ENCODE measurements around the gene SNRNP25. TPM values are rescaled to one million over a fixed set of nuclear protein-coding genes. Genes with fewer than 3 reads are reported as not detected.
A peak's percentile ranks its signal among the peaks of the same experiment; 100 is the strongest.

The SNRNP25 gene
- total and polyA plus RNA-seq, 9 of the 15 experiments (the other 6 are each of a cell fraction or from before 2014, with no cell fraction given): 59.0 to 176 (median 108) TPM

GRCh38 chr16:106623-107324 lies 53.1 kb downstream of the SNRNP25 start (continued):
- TF ChIP-seq NKRF (IDR thresholded peaks at IDR 0.05; ENCODE audit: borderline replicate concordance) (no peak), ZNF436 (CRISPR knock-in tag; IDR thresholded peaks at IDR 0.05) (no peak), RBM15 (IDR thresholded peaks at IDR 0.05; ENCODE audit: insufficient read depth, low read length) (no peak), BRD9 (IDR thresholded peaks at IDR 0.05; ENCODE audit: low read depth, partially characterized antibody) (no peak), EP300 (IDR thresholded peaks at IDR 0.05; ENCODE audit: low read length) (no peak), ZNF23 (CRISPR knock-in tag; IDR thresholded peaks at IDR 0.05) (no peak), ZNF589 (CRISPR knock-in tag; IDR thresholded peaks at IDR 0.05; ENCODE audit: low read depth) (no peak), CBFB (CRISPR knock-in tag; IDR thresholded peaks at IDR 0.05) (no peak), RCOR1 (IDR thresholded peaks at IDR 0.05; ENCODE audit: borderline replicate concordance in 1 of 2, low read depth in 2 of 2, low read length in 2 of 2) (peak in 1 of 2 experiments; percentile 21; a peak in 1 of 4 replicates), HDGF (IDR thresholded peaks at IDR 0.05) (no peak), FOXP1 (CRISPR knock-in tag; IDR thresholded peaks at IDR 0.05) (0 out of 2 replicates have a peak, but pooled peaks have one; percentile 44), OTX1 (CRISPR knock-in tag; IDR thresholded peaks at IDR 0.05) (no peak), SIX5 (IDR thresholded peaks at IDR 0.05; ENCODE audit: borderline replicate concordance in 1 of 2, insufficient read depth in 1 of 2, low read depth in 1 of 2, low read length in 2 of 2) (no peak), DPF2 (IDR thresholded peaks at IDR 0.05) (no peak), ZNF324 (CRISPR knock-in tag; IDR thresholded peaks at IDR 0.05) (no peak), IFI16 (CRISPR knock-in tag; IDR thresholded peaks at IDR 0.05) (no peak), ZNF398 (CRISPR knock-in tag; IDR thresholded peaks at IDR 0.05) (no peak), SMAD2 (IDR thresholded peaks at IDR 0.05; ENCODE audit: low read depth, low read length) (no peak), HNRNPUL1 (IDR thresholded peaks at IDR 0.05; ENCODE audit: low read length) (no peak), SRSF7 (optimal IDR thresholded peaks at IDR 0.05; ENCODE audit: low read depth, low read length) (no peak), CXXC5 (CRISPR knock-in tag; IDR thresholded peaks at IDR 0.05) (0 out of 2 replicates have a peak, but pooled peaks have one; percentile 25), MBD2 (IDR thresholded peaks at IDR 0.05; ENCODE audit: borderline replicate concordance, low read depth) (no peak), ZNF740 (CRISPR knock-in tag; IDR thresholded peaks at IDR 0.05) (no peak), ZNF740 (tag; IDR thresholded peaks at IDR 0.05) (no peak), ESRRB (CRISPR knock-in tag; IDR thresholded peaks at IDR 0.05; ENCODE audit: borderline replicate concordance) (no peak), FOXK2 (conservative IDR thresholded peaks at IDR 0.05 in 1 of 2, IDR thresholded peaks at IDR 0.05 in 1 of 2; ENCODE audit: low read depth in 2 of 2) (peak; percentile 14 to 38; a peak in 1 of 4 replicates)
